ENCODE measurements around the gene ZNF227.
"Not testable (repeated sequence)": the region's sequence is repeated elsewhere in the genome, so short reads cannot be mapped to it uniquely, and the experiment has no call there.

ZNF227 gene

DNA sequence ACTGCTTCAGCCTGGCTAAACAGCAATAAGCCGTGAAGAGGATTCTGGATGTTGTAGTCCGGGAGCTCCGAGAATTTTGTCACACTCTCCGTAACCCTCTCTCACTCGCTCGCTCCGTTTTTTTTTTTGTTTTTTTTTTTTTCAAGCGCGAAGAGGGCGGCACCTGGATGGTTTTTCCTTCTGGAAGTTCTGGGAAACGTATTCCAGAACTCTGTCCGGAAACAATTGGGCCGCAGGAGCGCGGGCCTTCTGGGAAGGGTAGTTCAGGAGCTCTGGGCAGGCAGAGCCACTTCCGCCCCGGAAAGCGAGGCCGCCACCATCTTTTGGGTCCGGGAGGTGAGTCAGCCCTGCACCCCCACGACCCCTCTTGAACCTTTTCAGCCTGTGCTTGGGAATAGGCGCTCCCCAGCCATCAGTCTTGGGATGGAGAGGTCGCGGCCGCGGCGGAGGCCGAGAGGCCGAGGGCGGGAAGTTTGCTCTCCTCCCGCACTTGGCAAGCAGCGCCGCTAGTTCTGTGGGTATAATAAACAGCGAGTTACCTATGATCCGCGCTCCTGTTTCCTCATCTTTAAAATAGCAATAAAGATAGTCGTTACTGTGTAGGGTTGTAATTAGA lies at the start of gene ZNF227:
ZNF227 (plus strand) TSS at position 283 of the 616 bp plus-strand sequence. CDS start 5,261 bp downstream, outside the sequence.
- DNase-seq: peak; percentile 86

GRCh38 chr19:44163789-44164188 lies 48.5 kb upstream of the ZNF227 start:
- no peak for DNase-seq

GRCh38 chr19:44164327-44164672 lies 48.0 kb upstream of the ZNF227 start:
- no peak for DNase-seq

DNA sequence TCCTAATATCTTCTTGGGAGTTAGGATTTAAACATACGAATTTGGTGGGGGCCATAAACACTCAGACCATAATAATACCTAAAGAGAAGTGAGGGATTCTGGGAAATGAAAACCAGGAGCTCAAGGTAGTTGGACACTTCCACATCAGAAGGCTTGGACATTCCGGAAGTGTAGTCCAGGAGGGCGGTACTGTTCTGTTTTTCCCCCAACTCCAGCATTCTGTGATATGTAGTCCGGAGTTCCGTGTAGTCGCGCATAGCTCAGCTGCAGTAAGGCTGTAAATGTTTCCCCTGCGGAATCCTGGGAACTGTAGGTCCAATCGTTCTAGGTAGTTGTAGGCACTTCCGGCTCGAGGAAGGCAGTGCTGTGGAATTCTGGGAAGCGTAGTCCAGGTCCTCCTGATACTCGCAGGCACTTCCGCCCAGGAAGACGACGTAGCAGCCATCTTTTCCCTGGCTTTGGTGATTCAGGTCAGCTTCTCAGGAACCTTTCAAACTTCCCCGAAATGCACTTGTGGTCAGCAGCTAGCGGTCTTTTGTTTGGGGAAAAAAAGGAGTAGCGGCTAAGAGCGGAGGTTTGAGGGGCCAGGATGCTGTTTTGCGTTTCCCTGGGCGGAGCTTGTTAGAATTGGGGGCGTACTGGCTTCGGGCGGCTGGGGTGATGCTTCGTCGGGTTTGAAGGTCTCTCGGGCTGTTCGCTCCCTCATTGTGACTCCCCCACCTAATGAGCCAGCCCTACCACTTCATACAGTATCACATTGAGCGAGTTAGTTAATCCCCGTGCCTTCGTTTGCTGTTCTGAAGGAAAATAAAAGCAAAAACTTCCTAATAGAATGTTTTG lies 47.4 kb upstream of the ZNF227 start, which contains the start of gene ZNF226:
ZNF226 (plus strand) TSS at position 428 of the 840 bp plus-strand sequence. CDS start 4,981 bp downstream, outside the sequence.
- peak; percentile 82 for DNase-seq

GRCh38 chr19:44170660-44171059 lies 41.7 kb upstream of the ZNF227 start:
- DNase-seq: not testable (repeated sequence)

DNA sequence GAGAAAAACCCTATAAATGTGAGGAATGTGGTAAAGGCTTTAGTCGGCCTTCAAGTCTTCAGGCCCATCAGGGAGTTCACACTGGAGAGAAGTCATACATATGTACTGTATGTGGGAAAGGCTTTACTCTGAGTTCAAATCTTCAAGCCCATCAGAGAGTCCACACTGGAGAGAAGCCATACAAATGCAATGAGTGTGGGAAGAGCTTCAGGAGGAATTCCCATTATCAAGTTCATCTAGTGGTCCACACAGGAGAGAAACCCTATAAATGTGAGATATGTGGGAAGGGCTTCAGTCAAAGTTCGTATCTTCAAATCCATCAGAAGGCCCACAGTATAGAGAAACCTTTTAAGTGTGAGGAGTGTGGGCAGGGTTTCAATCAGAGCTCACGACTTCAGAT lies 35.7 kb upstream of the ZNF227 start:
- DNase-seq: no peak

DNA sequence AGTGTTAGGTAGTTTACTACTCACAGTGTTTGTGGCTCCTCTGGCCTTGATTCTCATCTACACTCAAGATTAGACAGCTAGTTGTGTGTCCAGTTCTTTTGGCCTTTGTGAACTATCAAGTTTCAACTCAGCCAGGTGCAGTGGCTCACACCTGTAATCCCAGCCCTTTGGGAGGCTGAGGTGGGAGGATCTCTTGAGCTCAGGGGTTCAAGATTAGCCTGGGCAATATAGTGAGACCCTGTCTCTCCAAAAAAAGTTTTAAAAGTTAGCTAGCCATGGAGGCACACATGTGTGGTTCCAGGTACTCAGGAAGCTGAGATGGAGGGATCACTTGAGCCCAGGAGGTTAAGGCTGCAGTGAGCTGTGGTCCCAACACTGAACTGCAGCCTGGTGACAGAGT lies 31.4 kb upstream of the ZNF227 start:
- no peak for DNase-seq

DNA sequence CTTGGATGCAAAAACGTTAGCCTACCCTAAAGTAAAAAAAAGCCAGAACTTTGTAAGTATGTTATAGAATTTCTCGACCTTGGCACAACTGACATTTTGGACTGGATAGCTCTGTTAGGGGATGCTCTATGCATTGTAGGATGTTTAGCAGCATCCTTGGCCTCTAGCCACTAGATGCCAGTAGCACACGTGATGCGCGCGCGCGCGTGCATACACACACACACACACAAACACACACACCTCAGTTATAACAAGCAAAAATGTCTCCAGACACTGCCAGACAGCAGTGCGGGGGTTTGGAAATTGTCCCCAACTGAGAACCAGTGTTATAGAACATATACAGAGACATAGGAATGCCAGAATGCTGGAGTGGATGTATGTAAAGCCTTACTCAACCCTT lies 30.2 kb upstream of the ZNF227 start:
- no peak for DNase-seq

DNA sequence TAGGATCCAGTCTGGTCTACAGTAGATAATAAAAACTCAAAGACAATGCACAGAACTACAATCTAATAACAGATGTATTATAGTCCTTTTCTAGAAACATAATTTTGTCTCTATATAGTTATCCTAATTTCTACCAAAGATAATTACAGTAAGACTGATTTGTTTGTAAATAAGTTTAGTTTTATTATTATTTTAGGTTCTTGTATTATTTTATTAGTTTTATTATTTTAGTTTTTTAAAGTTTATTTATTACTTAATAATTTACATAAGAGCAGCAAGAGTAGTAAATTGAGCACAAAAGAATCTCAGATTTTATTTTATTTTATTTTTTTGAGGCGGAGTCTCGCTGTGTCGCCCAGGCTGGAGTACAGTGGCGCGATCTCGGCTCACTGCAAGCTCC lies 22.3 kb upstream of the ZNF227 start:
- DNase-seq: no peak

- DNase-seq: no peak
Measured at GRCh38 chr19:44192127-44192526, 20.2 kb upstream of the ZNF227 start.

- DNase-seq: no peak
Measured at GRCh38 chr19:44196772-44197171, 15.6 kb upstream of the ZNF227 start.

DNA sequence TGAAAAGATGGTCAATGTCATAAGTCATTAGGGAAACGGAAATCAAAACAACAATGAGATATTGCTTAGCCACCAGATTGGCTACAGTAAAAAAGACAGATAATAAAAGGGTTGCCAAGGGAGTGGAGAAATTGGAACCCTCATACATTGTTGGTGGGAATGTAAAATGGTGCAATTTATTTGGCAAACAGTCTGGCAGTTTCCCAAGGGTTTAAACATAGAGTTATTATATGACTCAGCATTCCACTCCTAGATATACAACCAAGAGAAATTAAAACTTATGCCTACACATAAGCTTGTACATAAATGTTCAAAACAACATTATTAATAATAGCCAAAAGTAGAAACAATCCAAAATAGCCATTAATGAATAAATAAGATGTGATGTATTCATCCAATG lies 9.9 kb upstream of the ZNF227 start:
- no peak for DNase-seq

GRCh38 chr19:44202974-44203373 lies 9.4 kb upstream of the ZNF227 start:
- DNase-seq: no peak

- not testable (repeated sequence) for DNase-seq
Measured at GRCh38 chr19:44203877-44204276, 8.5 kb upstream of the ZNF227 start.

DNA sequence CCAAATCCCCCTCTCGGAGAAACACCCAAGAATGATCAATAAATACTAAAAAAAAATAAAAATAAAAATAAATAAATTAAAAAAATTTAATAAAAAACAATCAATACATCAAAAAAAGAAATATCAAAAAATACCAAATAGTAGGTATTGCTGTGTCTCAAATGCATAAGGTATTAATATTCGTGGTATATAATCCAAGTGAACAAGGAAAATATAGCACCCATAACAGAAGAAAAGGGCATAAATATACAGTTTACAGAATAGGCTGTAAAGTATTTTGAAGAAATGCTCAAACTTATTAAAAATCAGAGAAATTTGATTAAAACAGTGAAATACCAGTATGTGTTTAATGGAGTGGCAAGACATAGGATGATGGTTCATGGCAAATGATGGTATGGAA lies 7.6 kb upstream of the ZNF227 start:
- DNase-seq: no peak

- peak; percentile 86 for DNase-seq
Measured at GRCh38 chr19:44207126-44207803, 5.1 kb upstream of the ZNF227 start.

- peak; percentile 4 for DNase-seq
Measured at GRCh38 chr19:44212866-44213346, 574 bp downstream of the ZNF227 start.

DNA sequence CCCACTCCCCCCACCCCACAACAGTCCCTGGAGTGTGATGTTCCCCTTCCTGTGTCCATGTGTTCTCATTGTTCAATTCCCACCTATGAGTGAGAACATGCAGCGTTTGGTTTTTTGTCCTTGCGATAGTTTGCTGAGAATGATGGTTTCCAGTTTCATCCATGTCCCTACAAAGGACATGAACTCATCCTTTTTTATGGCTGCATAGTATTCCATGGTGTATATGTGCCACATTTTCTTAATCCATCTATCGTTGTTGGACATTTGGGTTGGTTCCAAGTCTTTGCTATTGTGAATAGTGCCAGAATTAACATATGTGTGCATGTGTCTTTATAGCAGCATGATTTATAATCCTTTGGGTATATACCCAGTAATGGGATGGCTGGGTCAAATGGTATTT lies 7.6 kb downstream of the ZNF227 start:
- DNase-seq: not testable (repeated sequence)

DNA sequence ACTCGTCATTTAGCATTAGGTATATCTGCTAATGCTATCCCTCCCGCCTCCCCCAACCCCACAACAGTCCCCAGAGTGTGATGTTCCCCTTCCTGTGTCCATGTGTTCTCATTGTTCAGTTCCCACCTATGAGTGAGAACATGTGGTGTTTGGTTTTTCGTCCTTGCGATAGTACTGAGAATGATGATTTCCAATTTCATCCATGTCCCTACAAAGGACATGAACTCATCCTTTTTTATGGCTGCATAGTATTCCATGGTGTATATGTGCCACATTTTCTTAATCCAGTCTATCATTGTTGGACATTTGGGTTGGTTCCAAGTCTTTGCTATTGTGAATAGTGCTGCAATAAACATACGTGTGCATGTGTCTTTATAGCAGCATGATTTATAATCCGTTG lies 8.4 kb downstream of the ZNF227 start:
- DNase-seq: not testable (repeated sequence)

DNA sequence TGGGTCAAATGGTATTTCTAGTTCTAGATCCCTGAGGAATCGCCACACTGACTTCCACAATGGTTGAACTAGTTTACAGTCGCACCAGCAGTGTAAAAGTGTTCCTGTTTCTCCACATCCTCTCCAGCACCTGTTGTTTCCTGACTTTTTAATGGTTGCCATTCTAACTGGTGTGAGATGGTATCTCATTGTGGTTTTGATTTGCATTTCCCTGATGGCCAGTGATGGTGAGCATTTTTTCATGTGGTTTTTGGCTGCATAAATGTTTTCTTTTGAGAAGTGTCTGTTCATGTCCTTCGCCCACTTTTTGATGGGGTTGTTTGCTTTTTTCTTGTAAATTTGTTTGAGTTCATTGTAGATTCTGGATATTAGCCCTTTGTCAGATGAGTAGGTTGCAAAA lies 9.0 kb downstream of the ZNF227 start:
- not testable (repeated sequence) for DNase-seq

DNA sequence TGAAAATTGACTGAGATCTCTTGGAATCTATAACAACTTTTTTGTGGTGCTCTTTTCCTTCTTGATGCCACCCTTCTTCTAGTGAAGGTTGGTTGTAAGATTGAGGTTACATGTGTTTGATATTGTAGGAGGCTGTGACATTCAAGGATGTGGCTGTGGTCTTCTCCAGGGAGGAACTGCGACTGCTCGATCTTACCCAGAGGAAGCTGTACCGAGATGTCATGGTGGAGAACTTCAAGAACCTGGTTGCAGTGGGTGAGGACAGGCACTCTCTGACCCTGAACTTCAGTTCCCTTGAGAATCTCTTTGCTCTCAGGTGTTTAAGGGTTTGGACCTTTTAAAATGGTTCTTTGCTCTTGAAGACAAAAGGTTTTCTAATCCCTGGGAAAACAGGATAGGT lies 16.0 kb downstream of the ZNF227 start:
- no peak for DNase-seq

DNA sequence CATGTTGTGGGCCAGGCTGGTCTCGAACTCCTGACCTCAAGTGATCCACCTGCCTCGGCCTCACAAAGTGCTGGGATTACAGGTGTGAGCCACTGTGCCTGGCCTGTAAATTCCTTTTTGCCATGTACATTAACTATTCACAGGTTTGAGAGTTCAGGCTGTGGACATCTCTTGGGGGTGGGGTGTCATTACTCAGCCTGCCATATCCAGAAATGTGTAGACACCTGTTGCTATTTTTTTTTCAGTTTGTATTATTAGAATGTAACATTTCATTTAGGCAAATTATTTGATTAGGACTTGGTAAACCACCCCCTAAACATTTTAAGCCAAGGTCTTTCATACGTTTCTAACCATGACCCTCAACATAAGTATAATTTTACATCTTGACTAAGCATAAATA lies 20.5 kb downstream of the ZNF227 start:
- no peak for DNase-seq

GRCh38 chr19:44236384-44236783 lies 24.1 kb downstream of the ZNF227 start:
- DNase-seq: no peak

DNA sequence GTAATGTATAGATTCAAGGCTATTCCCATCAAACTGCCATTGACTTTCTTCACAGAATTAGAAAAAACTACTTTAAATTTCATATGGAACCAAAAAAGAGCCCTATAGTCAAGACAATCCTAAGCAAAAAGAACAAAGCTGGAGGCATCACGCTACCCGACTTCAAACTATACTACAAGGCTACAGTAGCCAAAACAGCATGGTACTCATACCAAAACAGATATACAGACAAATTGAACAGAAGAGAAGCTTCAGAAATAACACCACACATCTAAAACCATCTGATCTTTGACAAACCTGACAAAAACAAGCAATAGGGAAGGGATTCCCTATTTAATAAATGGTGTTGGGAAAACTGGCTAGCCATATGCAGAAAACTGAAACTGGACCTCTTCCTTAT lies 40.0 kb downstream of the ZNF227 start:
- DNase-seq: not testable (repeated sequence)

All from CD4-positive, alpha-beta T cell treated with Interleukin-17A for 4 hours (primary cell).